Germinal center (tissue), 1 donor: ENCODE results near the gene GFI1.

Experiments used
- DNase-seq: peaks from one replicate; pipeline ENCODE4 v3.0.0; 2012; ENCODE audit warnings: mixed read lengths, low spot score

The GFI1 gene

DNA sequence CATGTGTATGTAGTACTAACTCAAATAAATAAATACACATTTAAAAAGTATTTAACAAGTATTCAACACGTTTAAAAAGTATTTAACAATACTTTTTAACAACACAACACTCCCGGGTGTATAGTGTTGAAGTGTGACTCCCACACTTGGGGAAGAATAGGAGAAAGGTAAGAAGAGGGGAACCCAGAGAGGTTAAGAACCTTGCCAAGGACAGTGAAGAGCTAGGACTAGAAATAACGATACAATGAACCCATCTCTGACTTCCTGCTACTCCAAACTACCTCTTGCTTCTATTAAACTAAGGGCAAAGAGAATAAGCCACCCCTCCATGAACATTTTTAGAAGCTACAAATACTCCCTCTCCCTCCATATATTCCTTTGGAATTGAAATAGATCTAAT lies 1.7 kb upstream of the GFI1 start:
- no peak for DNase-seq

DNA sequence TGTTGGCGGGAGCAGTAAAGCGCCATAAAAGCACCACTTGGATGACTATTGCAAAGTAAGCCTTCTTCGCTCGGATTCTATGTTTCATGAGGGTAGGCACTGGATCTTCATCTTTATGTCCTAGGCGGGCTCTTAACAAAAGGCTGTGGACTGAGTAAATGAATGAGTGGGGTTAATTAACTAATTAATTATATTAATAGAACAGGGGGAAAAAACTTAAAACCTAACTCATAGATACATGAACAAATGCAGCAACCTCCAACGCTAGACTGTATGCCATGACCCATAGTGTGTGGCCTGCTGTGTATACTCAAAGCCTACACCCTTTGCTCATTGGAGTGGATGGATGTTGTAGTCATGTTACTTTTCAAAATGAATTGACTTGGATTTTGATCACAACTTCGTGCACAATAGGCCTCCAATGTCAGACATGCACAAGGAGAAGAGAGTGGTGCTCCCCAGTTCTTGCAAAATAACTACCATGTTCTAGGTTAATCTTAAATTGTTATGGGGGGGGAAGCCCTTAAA lies 417 bp upstream of the GFI1 start:
- no peak for DNase-seq

DNA sequence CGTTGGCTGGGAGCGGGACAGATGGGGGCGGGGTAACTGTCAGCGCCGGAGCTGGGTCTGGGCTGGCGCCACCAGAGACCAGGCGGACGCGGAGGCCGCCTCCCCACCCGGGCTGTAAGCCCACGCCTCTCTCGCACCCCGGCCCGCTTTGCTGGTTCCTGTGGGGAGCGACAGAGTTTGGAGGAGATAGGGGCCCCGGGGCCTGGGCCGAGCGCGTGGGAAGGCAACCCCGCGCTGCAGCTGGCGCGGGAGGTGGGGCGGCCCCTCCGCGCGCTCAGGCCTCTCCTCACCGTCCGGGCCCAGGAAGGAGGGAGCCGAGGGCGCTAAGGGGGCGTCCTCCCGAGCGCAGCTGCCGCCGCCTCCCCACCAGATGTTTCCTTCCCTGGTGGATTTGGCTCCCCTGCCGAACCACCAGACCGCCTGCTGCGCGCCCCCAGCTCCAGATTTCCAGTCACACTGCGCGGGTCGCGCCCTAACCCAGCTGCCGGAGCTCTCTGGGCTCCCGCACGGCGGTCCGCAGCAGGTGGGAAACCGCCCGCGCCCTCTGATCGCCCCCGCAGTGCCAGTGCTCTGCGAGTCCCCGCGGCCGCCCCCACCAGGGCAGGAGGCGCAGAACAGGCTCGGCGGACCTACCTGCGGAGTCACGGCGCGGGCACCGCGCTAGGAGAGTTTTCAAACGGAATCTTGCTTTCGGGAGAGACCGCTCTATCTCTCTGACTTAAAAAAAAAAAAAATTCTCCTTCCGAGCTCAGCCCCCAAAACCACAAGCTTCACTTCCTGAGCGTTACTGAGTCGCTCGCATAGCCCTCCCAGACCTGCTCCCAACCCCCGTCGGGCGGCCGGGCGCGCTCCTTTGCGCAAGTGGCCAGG lies 1.1 kb downstream of the GFI1 start:
- DNase-seq: peak; percentile 74

DNA sequence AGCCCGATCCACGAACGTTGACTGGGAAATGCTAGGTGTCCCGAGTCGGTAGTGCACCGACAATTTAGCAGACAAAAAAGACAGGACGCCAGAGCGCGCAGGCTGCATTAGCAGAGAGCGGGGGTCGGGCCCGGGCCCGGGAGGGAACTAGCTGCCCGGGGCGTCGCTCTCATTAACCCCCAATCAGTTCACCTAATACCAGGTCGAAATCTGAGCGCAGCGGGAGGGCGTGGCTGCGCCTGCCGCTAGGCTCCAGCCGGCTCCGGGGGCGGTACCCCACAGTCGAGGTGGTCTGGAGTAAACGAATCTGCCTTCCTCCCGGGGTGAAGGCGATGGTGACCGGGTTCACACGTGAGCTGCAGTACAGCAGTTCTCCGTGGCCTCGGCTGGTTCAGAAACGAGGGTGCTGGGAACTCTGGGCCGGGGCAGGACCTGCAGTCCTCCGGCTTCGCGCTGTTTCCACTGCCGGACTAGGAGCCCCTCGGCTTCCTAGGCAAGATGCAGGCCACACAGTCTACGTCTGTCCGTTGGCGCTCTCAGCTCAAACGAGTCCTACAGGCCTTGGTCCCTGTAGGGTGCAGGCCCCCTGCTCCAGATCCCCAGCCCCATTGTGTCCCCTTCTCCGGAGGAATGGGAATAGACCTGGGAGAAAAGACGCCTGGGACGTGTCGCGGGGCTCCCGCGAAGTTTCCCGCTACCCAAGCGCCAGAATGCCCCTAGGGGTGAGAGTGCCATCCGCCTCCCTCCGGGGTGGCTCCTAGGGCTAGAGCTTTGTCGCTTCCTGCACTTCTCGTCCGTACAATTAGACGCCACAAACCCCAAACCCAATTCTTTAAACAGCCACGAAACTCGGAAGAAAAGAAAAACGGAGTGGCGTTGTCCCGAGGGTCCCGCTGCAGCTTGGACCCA lies 2.0 kb downstream of the GFI1 start:
- peak; percentile 69 for DNase-seq

DNA sequence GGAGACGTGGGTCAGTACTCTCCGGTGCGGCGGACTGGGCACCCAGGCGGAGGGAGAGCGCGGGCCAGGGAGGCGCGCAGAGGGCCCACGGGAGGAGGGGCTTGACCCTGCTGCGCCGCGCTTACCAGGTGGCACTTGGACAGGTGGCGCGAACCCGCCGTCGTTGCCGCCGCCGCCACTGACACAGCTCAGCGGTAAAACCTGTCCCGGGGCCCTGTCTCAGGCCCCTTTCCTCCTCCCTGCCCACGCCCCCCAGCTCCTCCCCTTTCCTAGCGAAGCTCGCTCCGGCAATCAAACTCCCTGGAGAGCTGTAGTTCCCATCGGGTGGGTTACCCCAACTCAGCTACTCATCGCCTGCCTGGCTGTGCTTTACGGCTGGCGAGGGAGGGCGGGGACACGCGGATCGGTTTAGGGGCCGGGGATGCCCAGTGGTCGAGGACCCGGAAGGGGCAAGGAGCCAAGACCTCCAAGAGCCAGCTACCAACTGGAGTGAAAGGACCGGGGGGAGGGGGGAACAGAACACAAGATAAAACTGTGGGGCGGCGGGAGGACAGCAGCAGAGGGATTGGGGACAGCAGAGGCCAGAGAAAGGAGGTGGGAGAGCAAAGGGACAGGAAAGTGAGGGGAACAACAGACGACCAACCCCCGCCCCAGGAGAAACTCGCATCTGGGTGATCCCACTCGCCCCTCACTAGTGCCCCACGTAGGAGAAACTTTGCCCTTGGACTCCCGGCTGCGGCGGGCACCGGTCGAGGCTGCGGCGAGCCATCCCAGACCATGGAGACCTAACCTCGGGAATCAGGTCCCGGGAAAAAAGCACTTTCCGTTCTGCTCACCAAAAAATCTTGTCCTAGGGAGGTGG lies 2.9 kb downstream of the GFI1 start:
- DNase-seq: peak; percentile 35

DNA sequence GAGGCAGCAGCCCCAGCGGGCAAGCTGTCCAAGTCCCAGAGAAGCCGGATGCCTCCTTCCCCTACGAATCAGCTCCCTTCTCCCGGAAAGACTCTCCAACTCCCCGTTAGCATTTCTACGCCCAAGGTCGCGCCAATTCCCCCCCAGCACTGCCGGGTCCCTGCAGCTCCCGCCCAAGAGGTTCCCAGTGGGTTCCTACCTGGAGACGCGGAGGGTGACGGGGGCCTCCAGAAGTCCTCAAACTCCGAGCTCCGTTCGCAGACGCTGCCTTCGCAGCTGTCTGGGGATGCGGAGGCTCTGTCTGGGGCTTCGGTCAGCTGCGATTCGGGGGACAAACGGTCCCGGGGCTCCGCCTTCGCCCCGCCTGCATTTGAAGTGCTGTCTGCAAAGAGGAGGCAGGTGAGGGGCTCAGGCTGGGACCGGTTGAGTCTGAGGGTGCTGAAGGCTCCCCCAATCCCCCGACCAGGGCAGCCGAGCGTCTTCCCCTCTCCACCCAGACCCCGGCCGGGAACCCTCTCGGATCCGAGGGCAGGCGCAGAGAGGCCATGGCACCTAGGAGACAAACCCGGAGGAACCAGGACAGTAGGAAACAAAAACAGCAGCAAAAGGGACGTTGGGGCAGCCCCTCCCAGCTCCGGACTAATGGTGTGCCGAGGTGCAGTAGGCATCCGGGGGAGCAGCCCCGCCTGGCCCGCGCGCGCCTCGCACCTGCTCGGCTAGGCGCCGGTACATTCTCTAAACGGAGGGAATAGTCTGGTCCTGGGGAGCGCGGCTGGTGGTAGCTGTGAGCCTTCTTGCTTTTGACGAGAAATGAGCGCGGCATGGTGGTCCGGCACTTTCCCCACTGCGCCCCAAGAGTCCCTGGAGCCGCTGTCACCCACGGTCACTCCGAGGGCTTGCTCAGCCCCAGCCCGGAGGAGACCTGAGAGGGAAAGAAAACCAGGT lies 3.8 kb downstream of the GFI1 start:
- DNase-seq: peak; percentile 50

DNA sequence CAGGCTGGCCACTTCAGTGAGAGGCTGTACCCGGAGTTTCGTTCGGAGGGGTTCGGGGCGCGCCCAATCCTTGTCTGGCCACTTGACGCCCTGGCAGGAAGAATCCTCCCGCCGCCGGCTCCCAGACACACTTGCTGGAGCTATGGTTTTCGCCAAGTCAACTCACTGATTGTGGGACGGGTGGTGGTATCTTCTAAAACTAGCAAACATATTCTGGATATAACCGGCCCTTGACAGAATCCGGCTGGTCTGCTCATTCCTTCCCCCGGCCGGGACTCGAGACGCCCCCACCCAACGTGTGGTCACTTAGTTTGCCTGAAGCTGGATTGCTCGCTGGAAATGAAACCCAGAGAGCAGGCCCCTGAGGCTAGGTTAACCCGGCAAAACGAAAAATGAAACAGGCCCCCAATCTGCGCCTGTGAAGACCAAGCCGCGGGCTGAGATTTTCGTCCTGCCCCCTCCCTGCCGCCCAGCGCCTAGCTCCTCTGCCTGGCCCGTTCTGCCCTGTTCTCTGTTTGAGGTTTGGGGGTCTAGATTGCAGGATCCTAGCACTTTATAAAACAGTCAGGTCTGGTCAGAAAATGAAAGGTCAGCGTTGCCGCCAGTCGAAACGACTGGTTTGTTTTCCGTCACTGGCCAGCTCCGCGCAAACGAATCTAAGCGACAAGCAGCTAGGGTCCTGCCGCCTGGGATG lies 4.6 kb downstream of the GFI1 start:
- DNase-seq: no peak

DNA sequence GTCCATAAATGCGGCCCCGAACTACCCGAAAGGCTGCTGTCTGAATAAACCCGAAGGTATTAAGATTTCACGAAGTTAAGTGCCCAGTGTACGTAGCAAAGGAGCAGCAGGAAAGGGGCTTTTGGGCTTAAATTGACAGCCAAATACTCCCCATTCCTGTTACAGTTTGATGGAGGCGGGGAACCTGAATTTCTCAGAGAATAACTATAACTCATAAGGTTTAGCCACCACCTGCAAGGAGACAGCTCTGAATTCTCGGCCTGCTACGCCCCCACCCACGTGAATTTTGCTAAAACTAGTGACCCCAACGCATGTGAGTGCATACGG lies 5.2 kb downstream of the GFI1 start:
- no peak for DNase-seq

DNA sequence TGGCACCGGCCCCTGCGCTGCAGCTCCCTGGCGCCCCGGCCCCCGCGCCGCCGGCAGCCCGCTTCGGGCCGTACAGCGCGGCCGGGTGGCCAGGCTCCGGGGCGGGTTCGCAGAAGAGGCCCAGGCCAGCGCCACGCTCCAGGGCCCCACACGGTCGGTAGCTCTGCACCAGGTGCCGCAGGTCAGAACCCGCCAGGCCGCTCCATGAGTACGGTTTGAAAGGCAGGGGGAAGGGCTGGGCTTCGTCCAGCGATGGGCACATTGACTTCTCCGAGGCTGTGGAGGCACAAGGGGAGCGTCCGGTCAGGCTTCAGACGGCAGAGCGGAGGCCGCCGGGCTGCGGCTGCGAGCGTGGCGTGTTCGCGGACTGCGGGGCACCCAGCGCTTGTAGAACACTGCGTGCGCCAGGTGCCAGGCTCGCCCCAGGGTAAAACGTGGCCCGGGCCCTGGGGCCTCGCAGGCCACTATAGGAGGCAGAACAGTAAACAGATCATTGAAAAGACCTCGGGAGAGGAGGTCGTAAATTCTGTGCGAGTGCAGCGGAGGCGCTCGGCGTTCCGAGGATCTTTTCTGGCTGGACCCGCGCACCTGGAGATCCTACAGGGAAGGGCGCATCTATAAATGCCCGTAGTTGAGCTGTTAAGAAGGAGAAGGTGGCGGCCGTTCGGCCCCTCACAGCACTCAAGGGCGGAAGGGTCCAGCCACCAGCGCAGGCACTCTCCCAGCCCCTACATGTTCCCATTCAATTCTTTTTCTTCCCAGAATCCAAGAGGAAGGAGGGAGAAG lies 5.7 kb downstream of the GFI1 start:
- DNase-seq: no peak

DNA sequence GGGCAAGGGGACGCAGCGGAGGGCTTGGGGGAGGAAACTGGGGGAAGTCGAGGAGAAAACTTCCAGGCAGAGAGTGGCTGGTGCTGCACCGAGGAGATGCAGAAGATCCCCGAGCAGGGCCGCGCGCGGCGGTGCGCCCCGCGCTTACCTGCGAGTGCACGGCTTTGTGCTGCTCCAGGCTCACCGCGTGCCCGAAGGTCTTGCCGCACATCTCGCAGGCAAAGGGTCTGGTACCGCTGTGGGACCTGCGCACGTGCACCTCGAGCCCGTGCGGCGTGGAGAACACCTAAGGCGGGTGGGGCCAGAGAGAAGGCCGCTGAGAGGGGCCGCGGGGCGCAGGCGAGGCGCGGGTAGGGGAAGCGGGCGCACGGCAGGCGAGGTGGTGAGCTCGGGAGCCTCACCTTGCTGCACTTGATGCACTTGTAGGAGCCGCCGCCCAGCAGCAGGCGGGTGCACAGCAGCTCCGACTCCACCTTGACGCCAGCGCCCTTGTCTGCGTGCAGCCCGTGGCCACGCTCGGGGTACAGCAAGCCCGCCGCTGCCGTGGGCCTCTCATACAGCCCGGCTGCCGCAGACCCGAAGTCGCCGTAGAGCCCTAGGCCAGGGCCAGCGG lies 6.4 kb downstream of the GFI1 start:
- DNase-seq: no peak

DNA sequence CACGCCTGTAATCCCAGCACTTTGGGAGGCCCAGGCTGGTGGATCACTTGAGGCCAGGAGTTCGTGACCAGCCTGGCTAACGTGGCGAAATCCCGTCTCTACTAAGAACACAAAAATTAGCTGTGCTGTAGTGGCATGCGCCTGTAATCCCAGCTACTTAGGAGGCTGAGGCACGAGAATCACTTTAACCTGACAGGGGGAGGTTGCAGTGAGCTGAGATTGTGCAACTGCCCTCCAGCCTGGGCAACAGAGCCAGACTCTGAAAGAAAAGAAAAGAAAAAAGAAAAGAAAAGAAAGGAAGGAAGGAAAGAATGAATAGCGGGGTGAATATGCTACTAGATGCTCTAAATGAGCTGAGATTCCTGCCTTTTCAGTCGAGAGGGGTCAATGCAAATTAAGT lies 7.1 kb downstream of the GFI1 start:
- no peak for DNase-seq

DNA sequence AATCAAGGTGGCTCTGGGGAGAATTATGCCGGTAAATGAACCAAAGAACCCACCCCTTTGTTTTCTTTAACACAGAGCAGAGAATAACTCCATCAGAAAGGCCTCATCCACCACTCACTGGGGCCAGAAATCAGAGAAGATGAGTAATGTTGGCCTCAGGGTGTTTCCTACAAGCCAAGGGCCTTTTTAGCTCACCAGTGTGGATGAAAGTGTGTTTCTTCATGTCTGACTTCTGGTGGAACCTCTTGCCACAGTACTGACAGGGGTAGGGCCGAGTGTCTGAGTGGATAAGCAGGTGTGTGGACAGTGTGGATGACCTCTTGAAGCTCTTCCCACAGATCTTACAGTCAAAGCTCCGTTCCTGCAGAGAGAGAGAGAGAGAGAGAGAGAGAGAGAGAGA lies 8.3 kb downstream of the GFI1 start:
- no peak for DNase-seq

DNA sequence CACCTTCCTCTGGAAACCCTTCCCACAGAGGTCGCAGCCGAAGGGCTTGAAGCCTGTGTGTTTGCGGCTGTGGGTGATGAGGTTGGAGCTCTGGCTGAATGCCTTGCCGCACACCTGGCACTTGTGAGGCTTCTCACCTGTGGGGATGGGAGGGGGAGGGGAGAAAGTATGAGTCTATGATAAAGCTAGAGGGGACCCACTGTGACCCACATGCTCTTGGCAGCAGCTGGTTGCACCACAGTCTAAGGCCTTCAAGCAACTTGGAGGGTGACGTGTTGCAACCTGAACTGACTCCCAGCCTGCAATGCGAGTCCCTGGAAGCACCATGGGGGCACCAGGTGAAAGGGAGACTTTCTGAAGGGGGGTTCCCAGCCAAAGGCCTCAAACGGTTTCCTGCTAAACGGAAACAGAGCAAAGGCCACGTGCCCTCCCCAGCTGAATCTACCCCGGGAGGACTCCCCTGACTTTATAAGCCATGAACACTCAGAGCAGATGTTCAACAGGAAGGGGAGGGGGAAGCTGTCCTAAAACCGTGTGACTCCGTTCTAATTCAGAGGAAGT lies 10.6 kb downstream of the GFI1 start:
- no peak for DNase-seq

DNA sequence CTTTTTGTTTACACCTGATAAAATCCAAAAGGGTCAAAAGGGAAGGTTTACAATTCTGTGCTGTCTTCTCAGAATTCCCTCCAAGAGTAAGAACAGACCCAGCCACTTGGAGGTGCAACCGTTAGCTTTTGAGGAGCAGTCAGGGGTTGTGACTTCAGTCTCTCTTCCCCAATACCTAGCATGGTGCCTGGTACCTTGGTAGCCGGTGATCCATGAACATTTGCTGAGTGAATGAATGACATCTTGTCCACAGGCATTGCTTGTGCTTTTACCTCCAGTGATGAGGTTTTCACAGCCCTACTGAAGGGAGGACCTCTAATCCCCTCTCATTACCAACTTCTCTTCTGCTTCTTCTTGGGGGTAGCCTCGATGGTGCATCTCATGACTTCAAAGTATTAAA lies 11.7 kb downstream of the GFI1 start:
- DNase-seq: no peak

DNA sequence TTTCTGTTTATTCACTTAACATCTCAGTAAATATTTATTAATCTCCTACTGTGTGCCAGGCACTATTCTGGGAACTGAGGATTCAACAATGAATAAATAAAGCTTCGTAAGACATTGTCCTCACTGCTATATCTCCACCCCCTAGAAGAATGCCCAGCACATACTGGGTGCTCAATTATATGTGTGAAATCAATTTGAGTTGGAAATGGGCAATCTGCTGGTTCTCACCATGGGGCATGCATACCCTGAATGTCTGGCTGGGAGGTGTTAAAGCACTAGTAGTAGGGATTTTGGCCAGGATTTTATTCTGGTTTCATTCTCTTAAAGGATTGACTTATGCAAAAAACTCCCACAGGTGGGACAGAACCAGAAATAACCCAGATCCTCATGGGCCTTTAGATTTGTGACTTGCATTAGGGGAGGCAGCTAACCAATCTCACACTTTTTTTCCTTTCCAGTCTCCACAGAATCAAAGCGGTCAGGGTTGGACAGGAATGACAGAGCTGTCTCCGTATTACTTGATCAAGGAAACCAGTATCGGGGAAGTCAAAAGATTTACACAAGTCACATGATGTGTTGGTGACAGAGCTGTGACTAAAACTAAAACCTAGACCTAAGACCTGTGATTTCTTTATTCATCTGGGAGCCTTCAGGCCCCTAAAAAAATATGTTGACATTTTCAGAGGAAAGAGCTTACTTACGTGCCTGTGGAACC lies 12.8 kb downstream of the GFI1 start:
- DNase-seq: no peak

DNA sequence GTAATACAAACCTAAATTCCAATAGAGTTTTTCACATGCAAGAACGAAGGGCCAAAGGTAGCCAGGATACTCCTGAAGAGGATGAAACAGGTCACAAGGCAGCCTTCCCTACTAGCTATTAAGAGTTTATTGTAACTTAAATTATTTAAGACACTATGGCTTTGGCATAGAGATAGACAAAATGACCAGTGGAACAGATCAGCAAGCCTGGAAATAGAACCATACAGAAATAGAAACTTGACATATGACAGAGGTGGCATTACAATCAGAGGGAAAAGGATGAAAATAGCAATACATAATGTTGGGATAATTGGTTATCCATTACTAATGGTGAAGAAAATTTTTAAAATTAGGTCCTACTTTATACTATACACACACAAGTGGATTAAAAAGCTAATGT lies 16.5 kb downstream of the GFI1 start:
- no peak for DNase-seq

DNA sequence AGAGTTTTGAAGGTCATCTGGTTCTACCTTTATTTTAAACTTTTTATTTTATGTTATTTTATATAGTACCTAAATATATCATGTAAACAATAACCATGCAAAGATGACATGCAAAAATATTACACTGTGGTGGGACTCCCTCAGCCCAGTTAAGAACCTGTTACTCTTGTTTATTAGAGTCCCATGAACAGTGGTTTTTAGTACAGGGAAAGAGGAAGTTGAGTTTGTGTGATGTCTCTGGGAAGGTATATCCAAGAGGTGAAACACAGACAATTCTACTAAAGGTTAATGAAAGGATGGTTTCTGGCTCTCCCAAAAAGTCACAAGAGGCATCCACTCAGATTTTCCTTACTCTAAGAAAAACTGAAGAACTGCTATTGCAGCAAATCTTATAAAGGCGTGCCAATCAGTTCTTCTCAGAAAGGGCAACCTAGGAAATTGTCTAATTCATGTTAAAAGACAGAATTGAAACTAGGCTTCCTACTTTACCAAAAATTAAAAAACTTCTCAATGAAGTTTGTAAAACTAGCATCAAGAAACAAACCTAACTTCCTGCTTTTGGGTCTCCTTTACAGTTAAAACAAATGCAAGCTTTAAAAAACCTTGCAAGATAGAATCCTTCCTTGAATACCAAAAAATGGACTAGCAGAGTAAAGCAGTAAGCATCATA lies 19.9 kb downstream of the GFI1 start:
- no peak for DNase-seq

DNA sequence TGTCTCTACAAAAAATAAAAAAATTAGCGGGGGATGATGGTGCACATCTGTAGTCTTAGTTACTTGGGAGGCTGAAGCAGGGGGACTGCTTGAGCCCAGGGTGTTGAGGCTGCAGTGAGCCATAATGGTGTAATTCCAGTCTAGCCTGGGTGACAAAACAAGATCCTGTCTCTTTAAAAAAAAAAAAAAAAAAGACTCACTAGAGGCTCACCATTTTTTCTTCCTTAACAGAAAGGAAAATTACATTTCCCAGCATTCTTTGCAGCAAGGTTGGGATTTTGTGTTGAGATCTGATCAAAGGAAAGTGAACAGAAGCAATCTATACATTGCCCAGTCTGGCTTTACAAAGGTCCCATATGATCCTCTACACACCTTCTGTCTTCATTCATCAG lies 21.5 kb downstream of the GFI1 start:
- no peak for DNase-seq
